Panc1 (cell line): ENCODE results near the gene NDUFB3. TPM values are rescaled to one million over a fixed set of nuclear protein-coding genes. Genes with fewer than 3 reads are reported as not detected.

Experiments used
- ATAC-seq: fragments of 200-7000 bp; cut with Tn5 transposase; 2 replicates; pipeline ENCODE4 v1.9.1; 2020; ENCODE audit warnings: mild to moderate bottlenecking, moderate library complexity
- BruUV-seq: library from RNA; stranded (reverse); fragments of 400-500 nt; replicated peaks from 2 replicates; lab custom pipeline; 2021; lab: Mats Ljungman, UMichigan
- CTCF ChIA-PET: fragments of 300-600 bp; sonication (Branson Sonifier 250); formaldehyde crosslinking; loops from one replicate; lab custom pipeline; 2022; ENCODE audit warnings: antibody characterized with exemption; lab: Charles Lee
- POLR2A ChIA-PET: fragments of 300-600 bp; sonication (Branson Sonifier 250); formaldehyde crosslinking; loops from one replicate; lab custom pipeline; 2022; ENCODE audit warnings: antibody characterized with exemption; lab: Charles Lee
- DNase-seq: peaks from one replicate; pipeline ENCODE4 v3.0.0-alpha.2; 2010; ENCODE audit warnings: low read depth, low spot score
- H3K27ac ChIP-seq: 2 replicates; pipeline ENCODE4 v1.5.1; 2011; ENCODE audit warnings: mild to moderate bottlenecking, low read length, inconsistent platforms
- H3K27me3 ChIP-seq: fragments of 200-500 bp; sonication (Bioruptor generic); 2 replicates; pipeline ENCODE4 v1.6.0; 2014; ENCODE audit warnings: low read length, inconsistent platforms; ENCODE audit not compliant: control insufficient read depth, insufficient read depth
- H3K36me3 ChIP-seq: fragments of 200-500 bp; sonication (Bioruptor generic); 2 replicates; pipeline ENCODE4 v1.5.1; 2014; ENCODE audit warnings: inconsistent platforms, mild to moderate bottlenecking, low read length, moderate library complexity; ENCODE audit not compliant: control insufficient read depth, insufficient read depth
- H3K4me1 ChIP-seq: 2 replicates; pipeline ENCODE4 v1.5.1; 2011; ENCODE audit warnings: inconsistent platforms, mild to moderate bottlenecking, low read length, moderate library complexity; ENCODE audit not compliant: control insufficient read depth, insufficient read depth
- H3K4me3 ChIP-seq, 2 experiments: 2 replicates each; pipeline ENCODE4 v1.5.1; 2011 to 2012; ENCODE audit warnings: low read depth in 2 of 2, low read length in 2 of 2, mild to moderate bottlenecking in 2 of 2, inconsistent platforms in 1 of 2, moderate library complexity in 1 of 2
- H3K9me3 ChIP-seq: fragments of 200-500 bp; sonication (Bioruptor generic); 2 replicates; pipeline ENCODE4 v1.5.1; 2014; ENCODE audit warnings: low read depth, mild to moderate bottlenecking, inconsistent platforms, low read length, moderate library complexity; ENCODE audit not compliant: control insufficient read depth, insufficient read depth
- CTCF ChIP-seq: fragments of 450-650 bp; IDR thresholded peaks from 2 replicates; pipeline ENCODE4 v1.5.1; 2017; ENCODE audit warnings: mild to moderate bottlenecking
- POLR2AphosphoS5 ChIP-seq: IDR thresholded peaks from 2 replicates; pipeline ENCODE4 v1.6.1; 2012; ENCODE audit warnings: mild to moderate bottlenecking, low read depth, low read length, moderate library complexity
- REST ChIP-seq, 2 experiments: IDR thresholded peaks; 2 replicates each; pipeline ENCODE4 v1.6.1; 2011 to 2012; ENCODE audit warnings: low read depth in 2 of 2, control low read depth in 1 of 2, low read length in 1 of 2, mild to moderate bottlenecking in 1 of 2, moderate library complexity in 1 of 2; ENCODE audit not compliant: insufficient read depth in 1 of 2
- SIN3A ChIP-seq: IDR thresholded peaks from 2 replicates; pipeline ENCODE4 v1.6.1; 2012; ENCODE audit warnings: low read depth, mild to moderate bottlenecking, low read length, moderate library complexity, borderline replicate concordance; ENCODE audit not compliant: insufficient read depth
- TCF7L2 ChIP-seq: IDR thresholded peaks from 2 replicates; pipeline ENCODE4 v1.6.1; 2011; ENCODE audit warnings: mild to moderate bottlenecking, low read depth, low read length, inconsistent platforms
- in situ Hi-C: cut with HindIII; loops from 2 replicates; pipeline ENCODE4 v1.10.0; 2016; ENCODE audit warnings: low sequenced_read_pairs, low pct_unique_long_range_greater_than_20kb
- intact Hi-C: fragments of 100-400 bp; cut with micrococcal nuclease; formaldehyde crosslinking; loops from one replicate; pipeline ENCODE4 v1.10.0; 2022; ENCODE audit not compliant: unreplicated experiment
- total RNA-seq: library from RNA; stranded (reverse); gene quantifications from one replicate; pipeline ENCODE4 v1.2.1, GENCODE V29; 2021; ENCODE audit not compliant: unreplicated experiment

NDUFB3 gene
- total RNA-seq, 1 experiment from 2014 or later = 88.6 TPM

- CTCF ChIA-PET = no interaction called here
- no TSS peak for BruUV-seq
Measured at GRCh38 chr2:201093573-201093972, 21.8 kb downstream of the NDUFB3 start.

GRCh38 chr2:201100497-201100896 lies 28.7 kb downstream of the NDUFB3 start:
- ATAC-seq = 0 out of 2 replicates have a peak, but pooled peaks have one; percentile 34

More at GRCh38 chr2:201093573-201093972, 21.8 kb downstream of the NDUFB3 start:
- no peaks in the 10 kb centered on the region for H3K27me3 ChIP-seq
- no peak for ATAC-seq
- H3K4me1 ChIP-seq = no peaks in the 10 kb centered on the region
- in situ Hi-C loops = no loop called here
- no peaks in the 10 kb centered on the region for H3K9me3 ChIP-seq
- intact Hi-C loops = no loop called here
- POLR2A ChIA-PET = no interaction called here
- DNase-seq = no peak
- TF ChIP-seq CTCF = no peak
- no peak overlapping the region for H3K27ac ChIP-seq
- no peak overlapping the region for H3K4me3 ChIP-seq
- no peaks in the 10 kb centered on the region for H3K36me3 ChIP-seq

More at GRCh38 chr2:201100497-201100896, 28.7 kb downstream of the NDUFB3 start:
- intact Hi-C loops = no loop called here
- in situ Hi-C loops = no loop called here
- no peak overlapping the region for H3K27ac ChIP-seq
- no peak for TF ChIP-seq SIN3A
- no peak for TF ChIP-seq CTCF
- TF ChIP-seq POLR2AphosphoS5 = no peak
- TF ChIP-seq REST (IDR thresholded peaks at IDR 0.05; ENCODE audit: insufficient read depth in 1 of 2, low read depth in 2 of 2, low read length in 1 of 2) = no peak
- no peak for TF ChIP-seq TCF7L2
- no peaks in the 10 kb centered on the region for H3K9me3 ChIP-seq
- DNase-seq = no peak
- no peaks in the 10 kb centered on the region for H3K36me3 ChIP-seq
- no peak overlapping the region for H3K4me3 ChIP-seq
- no peaks in the 10 kb centered on the region for H3K4me1 ChIP-seq
- no peaks in the 10 kb centered on the region for H3K27me3 ChIP-seq
- ChIA-PET CTCF (no interaction called here), POLR2A (no interaction called here)
- BruUV-seq = no TSS peak
